Upper lobe of right lung (tissue), 1 donor: ENCODE data around the gene UPK1A. TPM values are rescaled to one million over a fixed set of nuclear protein-coding genes. Genes with fewer than 3 reads are reported as not detected.
A peak's percentile ranks its signal among the peaks of the same experiment; 100 is the strongest.

Experiments used
- ATAC-seq: fragments of 200-7000 bp; cut with Tn5 transposase; one replicate; pipeline ENCODE4 v1.9.1; 2020; ENCODE audit warnings: mild to moderate bottlenecking, moderate library complexity
- DNase-seq: peaks from one replicate; pipeline ENCODE4 v3.0.0-alpha.2; 2020
- H3K27ac ChIP-seq: fragments of 200-600 bp; one replicate; pipeline ENCODE4 v1.8.0; 2022
- H3K27me3 ChIP-seq: fragments of 200-600 bp; one replicate; pipeline ENCODE4 v1.8.0; 2022; ENCODE audit warnings: mild to moderate bottlenecking
- H3K36me3 ChIP-seq: fragments of 200-600 bp; one replicate; pipeline ENCODE4 v1.8.0; 2022
- H3K4me1 ChIP-seq: fragments of 200-600 bp; one replicate; pipeline ENCODE4 v1.8.0; 2022
- H3K4me3 ChIP-seq: fragments of 200-600 bp; one replicate; pipeline ENCODE4 v1.8.0; 2022; ENCODE audit warnings: mild to moderate bottlenecking
- H3K9me3 ChIP-seq: fragments of 200-600 bp; one replicate; pipeline ENCODE4 v1.8.0; 2022
- CTCF ChIP-seq: fragments of 200-600 bp; IDR thresholded peaks from one replicate; pipeline ENCODE4 v1.8.0; 2022; ENCODE audit warnings: antibody characterized with exemption
- intact Hi-C: fragments of 100-400 bp; cut with DNase I; formaldehyde crosslinking; loops from one replicate; pipeline ENCODE4 v1.11.0; 2022
- total RNA-seq: library from RNA; stranded (reverse); fragmentation: NEBNext Ultra II Directional; extraction: Animal tissue kit (Norgen Biotek cat#: 25700); gene quantifications from one replicate; pipeline ENCODE4 v1.2.1, GENCODE V29; 2021
- donor health status: DM: no; HTN: yes; CAD: no; lungs with severe emphysema.

UPK1A gene
- total RNA-seq, 1 donor from 2014 or later = not detected

- H3K27me3 ChIP-seq = no peaks in the 10 kb centered on the region
- DNase-seq (no peak), ATAC-seq (no peak)
- no peak for TF ChIP-seq CTCF
- H3K27ac ChIP-seq = no peak overlapping the region
- no peaks in the 10 kb centered on the region for H3K9me3 ChIP-seq
- intact Hi-C loops = no loop called here
- no peak overlapping the region for H3K4me3 ChIP-seq
- H3K36me3 ChIP-seq = no peaks in the 10 kb centered on the region
- H3K4me1 ChIP-seq = peaks cover 18% of the 10 kb centered on the region
These were observed 47.7 kb downstream of the UPK1A start for GRCh38 chr19:35713904-35714495.

- Histone ChIP-seq H3K4me1 (peaks cover 24% of the 10 kb centered on the region), H3K27me3 (no peaks in the 10 kb centered on the region), H3K27ac (no peak overlapping the region), H3K36me3 (no peaks in the 10 kb centered on the region), H3K9me3 (no peaks in the 10 kb centered on the region), H3K4me3 (no peak overlapping the region)
- no peak for TF ChIP-seq CTCF
- ATAC-seq = no peak
- DNase-seq = no peak
- intact Hi-C loops = no loop called here
These were observed 48.5 kb downstream of the UPK1A start for GRCh38 chr19:35714601-35715354.

- ATAC-seq (no peak), DNase-seq (no peak)
- H3K4me3 ChIP-seq = no peak overlapping the region
- no peaks in the 10 kb centered on the region for H3K27me3 ChIP-seq
- TF ChIP-seq CTCF = no peak
- H3K4me1 ChIP-seq = peaks cover 24% of the 10 kb centered on the region
- intact Hi-C loops = no loop called here
- H3K9me3 ChIP-seq = no peaks in the 10 kb centered on the region
- peaks cover 5% of the 10 kb centered on the region for H3K36me3 ChIP-seq
- peak overlapping the region; percentile 85 for H3K27ac ChIP-seq
These were observed 49.1 kb downstream of the UPK1A start for GRCh38 chr19:35715355-35715809.

GRCh38 chr19:35715981-35716800 is 49.9 kb downstream of the UPK1A start:
- TF ChIP-seq CTCF = no peak
- intact Hi-C loops = no loop called here
- DNase-seq (peak; percentile 88), ATAC-seq (peak; percentile 39)
- H3K36me3 ChIP-seq = peaks cover 10% of the 10 kb centered on the region
- no peaks in the 10 kb centered on the region for H3K9me3 ChIP-seq
- H3K4me1 ChIP-seq = peaks cover 24% of the 10 kb centered on the region
- H3K27me3 ChIP-seq = no peaks in the 10 kb centered on the region
- peak overlapping the region; percentile 85 for H3K27ac ChIP-seq
- H3K4me3 ChIP-seq = peak overlapping the region; percentile 94

- Histone ChIP-seq H3K36me3 (peaks cover 18% of the 10 kb centered on the region), H3K9me3 (no peaks in the 10 kb centered on the region), H3K27ac (peak overlapping the region; percentile 85), H3K4me1 (peaks cover 24% of the 10 kb centered on the region), H3K4me3 (peak overlapping the region; percentile 94), H3K27me3 (no peaks in the 10 kb centered on the region)
- DNase-seq (peak; percentile 98), ATAC-seq (peak; percentile 93)
- TF ChIP-seq CTCF = peak; percentile 83
- intact Hi-C loops = no loop called here
These were observed 50.7 kb downstream of the UPK1A start for GRCh38 chr19:35716801-35717664.
